Fibroblast of peridontal ligament (primary cell): ENCODE measurements around the gene RBP2.

Experiments
- DNase-seq: peaks from one replicate; pipeline ENCODE4 v3.0.0-alpha.2; 2010; ENCODE audit errors: extremely low read depth

RBP2 gene

DNA sequence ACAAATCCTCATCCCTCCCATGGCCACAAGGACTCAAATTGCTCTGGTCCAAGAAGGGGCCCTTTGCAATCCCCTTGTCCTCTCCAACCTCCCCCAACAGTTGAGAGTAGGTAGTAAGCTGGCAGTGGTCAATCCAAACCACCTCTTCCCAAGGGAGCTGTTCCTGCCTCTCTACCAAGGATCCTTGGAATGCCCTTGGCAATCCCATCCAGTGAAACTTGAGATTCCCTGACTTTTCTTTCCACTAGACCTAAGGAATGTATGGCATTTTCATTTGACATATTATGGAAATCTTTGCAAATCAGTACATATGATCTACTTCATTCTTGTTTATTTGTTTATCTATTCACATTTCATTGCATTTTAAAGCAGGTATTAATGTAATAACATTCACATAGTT lies 4.8 kb upstream of the RBP2 start:
- DNase-seq: peak; percentile 27

DNA sequence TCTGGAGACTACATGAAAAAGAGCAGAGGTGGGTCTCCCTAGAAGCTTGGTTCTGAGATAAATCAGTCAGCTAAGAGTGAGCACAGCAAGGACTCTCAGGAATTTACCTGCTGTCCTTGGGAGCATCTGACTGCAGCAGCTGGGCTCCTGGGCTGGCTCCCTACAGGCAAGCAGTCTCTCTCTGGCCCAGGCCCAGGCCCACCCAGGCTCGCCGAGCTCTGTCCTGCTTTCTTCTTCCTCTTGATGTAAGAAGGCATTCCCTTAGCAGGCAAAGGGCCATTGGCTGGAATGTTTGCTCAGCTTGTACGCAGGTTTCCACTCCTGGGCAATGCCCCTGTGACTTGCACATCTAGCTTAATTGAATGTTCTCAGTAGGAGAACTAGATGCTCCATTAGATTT lies 4.3 kb upstream of the RBP2 start:
- DNase-seq: no peak

DNA sequence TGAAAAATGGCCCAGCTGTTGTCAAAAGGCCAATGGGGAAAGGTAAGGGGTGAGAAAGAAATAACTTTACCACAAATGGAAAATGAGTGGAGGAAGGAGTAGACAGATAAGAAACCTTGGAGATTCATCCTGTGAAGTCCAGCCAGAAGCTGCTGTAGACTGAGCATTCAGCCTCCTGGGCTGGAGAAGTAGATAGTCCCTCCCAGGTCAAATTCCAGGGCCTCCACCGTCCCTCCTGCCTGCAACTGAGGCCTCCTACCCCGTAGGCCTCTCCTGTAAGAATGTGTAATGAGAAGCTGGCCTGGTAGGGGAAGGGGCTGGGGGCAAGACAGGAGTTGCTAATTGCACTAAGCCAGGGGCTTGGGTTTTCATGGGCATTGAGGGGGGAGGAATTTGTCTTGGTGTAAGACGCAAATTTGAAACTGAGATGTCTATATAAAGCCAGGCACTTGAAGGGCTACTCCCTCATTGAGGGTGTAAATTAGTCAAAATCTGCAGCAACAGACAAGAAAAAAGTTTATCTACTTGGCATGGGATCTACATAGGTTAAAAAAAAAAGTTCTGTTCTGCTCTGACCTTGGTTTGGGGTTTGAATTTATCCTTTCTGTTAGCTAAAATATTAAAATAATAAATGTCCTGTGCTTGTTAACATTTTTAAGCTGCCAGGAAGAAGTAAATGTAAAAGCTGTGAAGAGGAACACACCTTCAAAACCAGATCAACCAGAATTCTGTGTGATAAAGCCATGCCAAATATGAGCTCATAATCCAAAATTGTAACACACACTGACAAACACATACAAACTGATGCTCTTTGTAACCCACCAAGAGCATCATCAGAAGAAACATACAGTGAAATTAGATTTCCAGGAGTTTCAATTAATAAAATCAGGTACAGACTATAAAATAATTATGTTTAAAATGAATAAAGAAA lies 1.7 kb upstream of the RBP2 start:
- no peak for DNase-seq

DNA sequence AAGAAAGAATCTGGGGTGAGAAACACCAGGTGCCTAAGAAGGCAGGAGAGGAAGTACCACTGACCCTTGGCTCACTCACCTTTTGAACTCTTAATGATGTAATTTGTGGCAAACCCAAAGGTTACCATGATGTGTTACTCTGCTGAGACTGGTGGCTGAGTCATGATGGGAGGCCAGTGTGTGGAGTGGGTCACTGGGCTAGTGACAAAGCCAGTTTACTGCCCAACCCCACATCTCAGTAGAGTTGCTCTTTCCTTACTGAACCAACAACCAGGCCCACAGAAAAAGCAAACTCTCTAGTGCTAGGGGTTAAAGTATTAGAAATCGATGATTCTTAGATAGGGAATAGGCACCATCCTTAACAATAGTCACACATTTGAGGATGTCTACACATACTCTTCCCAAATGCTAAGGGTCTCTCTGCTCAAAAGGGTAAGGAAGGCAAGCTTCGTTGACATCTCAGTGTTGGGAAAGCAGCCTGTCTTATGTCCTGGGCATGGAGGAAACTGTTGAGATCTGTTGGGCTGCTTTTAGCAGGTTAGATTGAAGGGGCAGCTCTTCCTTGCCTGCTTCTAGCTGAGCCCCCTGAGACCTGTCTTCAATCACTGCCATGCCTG lies 3.1 kb downstream of the RBP2 start:
- DNase-seq: no peak

DNA sequence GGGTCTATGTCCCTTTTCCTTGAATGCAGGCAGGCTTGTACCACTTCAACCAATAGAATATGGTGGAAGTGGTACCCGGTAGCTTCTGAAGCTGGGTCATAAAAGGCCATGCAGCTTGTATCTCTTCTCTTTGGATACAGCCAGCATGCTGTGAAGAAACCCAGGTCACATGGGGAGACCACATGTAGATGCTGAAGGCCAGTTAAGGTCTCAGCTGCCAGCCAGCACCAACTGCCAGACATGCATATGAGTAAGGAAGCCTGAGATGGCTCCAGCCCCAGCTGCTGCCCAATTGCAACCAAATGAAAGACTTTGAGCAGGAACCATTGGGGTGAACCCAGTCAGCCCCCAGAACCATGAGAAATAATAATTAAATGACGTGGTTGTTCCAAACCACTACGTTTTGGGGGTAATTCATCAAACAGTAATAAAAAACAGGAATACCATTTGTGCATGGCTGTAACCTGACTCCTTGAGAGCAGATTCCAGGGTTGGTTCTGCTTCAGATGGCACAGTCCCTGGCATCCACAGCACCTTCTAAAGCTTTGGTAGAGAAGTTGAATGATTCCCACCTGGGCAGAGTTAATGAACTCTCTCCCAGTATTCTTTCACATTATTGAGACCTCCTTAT lies 3.8 kb downstream of the RBP2 start:
- no peak for DNase-seq

DNA sequence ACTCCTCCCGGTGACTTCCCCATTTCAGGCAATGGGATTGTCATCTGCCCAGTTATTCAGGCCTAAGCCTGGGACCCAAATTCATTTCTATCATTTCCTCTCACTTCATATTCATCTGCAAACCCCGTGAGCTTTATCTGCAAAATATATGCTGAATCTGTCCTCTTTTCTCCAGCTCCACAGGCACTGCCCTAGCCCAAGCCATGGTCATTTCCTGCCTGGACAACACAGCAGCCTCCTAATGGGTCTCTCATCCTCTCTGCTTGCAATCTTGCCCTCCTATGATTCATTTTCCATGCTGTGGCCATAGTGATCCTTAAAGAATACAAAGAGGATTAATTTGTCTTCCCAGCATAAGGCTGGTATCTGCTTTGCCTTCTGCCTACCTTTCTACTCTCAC lies 6.1 kb downstream of the RBP2 start:
- DNase-seq: no peak

DNA sequence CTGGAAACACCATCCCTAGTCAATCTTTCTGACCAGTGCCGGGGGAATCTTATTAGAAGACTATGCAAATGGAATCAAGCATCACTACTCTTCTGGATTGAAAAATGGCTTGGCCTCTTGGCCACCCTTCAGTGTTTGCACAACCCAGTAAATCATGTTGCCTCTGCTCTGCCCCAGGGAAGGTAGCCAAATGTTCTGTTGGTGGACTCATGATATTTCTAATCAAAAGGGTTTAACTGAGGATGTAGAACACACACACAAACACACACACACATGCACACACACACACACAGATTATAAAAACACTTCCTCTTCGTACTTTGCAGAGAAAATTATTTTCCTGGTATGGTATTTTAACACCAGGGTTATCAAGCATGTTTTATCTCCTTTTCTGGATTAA lies 7.9 kb downstream of the RBP2 start:
- DNase-seq: no peak

DNA sequence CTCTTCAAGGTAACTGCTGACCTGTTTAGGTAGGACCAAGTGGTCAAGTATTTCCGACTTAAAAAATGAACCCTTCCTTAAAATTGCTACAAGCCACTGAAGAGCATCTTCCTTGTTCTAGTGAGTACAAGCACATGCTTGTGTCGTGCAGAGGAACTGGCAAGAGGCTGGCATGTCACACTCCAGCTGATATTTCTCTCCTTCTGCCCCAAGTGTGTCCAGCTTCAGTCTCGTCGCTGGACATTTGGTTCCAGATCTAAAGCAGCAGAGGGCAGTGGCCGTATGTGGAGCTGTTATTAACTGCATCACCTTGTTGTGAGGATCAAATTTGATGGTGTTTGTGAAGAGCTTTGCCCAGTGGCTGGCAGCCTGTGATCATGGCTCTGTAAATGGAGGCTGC lies 10.0 kb downstream of the RBP2 start:
- DNase-seq: no peak

DNA sequence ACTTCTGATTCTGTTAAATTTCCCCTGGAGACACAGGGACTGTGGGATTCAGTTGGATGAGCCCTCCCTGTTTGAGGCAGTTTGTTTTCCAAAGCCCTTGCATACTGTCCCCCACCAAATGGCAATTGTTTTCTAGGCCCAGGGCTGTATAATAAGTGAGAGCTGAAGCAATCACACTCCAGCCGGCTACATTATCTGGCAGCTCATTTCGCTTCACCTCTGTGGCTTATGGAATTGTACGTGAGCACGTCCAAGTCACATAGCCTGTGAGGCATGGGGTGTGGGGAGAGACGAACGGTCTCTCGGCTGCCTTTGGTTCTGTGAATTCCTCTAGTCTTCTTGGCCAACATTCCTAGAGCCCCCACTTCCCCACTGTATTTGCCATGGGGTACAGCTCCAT lies 10.7 kb downstream of the RBP2 start:
- DNase-seq: no peak

DNA sequence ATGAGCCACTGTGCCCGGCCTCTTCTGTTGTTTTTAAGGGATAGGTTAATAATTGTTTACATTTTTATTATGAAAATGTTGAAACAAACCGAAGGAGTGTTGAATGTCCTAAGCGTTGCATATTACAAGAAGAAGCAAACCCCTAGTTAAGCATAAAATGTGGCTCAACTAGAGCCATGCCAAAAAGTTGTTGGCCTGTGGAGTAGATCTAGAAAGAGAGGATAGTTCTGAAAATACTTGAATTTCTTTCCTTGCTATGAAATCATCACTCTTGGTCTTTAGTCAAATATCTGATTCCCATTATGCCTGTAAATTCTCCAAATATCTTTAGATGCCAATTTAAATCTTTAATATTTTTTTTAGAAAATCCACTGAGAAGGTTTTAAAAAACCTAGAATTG lies 12.8 kb downstream of the RBP2 start:
- DNase-seq: no peak

DNA sequence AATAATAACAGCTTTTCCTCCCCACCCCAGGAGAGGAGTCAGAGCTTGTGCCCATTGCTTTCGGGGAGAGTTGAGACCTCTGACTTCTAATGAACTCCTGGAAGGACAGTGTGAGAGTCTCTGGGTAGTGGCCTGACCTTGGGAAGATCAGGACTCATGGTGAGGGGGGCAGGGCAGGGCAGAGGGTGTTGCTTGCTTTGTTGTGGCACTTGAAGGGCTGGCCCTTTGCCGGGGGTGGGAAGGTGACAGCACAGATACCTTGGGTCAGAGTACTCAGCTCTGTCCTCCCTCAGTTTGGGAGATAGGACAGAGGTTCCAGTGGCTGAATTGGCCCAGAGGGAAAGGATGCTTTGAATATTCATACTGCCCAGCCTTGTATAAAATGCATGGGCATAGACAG lies 15.8 kb downstream of the RBP2 start:
- no peak for DNase-seq

DNA sequence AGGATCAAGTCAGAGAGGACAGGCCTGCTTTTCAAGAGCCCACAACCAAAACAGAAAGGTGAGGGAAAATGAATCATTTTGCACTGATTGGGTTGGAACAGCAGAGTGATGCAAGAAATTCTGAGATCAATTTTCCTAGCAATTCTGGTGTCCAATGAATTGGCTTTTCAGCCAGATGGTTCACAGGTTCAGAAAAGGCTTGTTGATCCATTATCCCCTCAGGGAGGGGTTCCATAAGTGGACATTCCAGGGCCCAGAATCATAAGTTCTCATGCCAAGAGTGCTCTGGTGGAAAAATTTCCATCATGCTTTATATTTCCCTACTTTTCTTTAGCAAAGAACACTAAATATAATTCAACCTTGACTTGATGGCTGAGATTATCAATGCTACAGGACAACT lies 16.2 kb downstream of the RBP2 start:
- DNase-seq: peak; percentile 2

DNA sequence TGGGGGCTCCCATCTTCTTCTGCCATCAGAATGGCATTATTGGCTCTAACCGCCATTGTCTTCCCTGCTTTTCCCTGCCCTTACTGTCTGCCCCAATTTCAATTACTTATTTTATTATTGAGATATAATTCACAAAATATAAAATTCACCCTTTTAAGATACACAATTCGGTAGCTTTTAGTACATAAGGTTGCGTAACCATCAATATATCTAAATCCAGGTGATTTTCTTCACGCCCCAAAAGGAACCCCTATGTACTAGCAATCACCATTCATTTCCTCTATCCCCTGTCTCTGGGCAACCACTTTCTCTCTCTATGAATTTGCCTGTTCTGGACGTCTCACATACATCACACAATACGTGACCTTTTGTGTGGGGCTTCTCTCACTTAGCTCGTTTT lies 18.0 kb downstream of the RBP2 start:
- no peak for DNase-seq

DNA sequence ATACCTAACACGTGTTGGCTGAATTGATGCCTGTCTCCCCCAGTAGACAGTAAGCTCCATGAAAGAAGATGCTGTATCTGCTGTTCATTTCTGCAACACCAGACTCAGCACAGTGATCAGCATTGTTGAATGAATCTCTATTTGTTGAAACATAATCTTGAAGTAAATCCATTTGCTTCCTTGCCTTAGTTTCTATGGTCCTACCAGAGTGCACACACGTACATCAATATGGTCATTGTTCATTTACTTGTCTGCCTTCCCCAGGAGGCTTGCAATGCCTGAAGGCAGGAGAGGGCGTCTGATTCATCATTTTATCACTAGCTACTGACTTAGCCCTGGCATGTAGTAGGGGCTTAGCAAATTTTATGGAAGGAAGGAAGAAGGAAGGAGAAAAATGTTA lies 19.2 kb downstream of the RBP2 start:
- no peak for DNase-seq

DNA sequence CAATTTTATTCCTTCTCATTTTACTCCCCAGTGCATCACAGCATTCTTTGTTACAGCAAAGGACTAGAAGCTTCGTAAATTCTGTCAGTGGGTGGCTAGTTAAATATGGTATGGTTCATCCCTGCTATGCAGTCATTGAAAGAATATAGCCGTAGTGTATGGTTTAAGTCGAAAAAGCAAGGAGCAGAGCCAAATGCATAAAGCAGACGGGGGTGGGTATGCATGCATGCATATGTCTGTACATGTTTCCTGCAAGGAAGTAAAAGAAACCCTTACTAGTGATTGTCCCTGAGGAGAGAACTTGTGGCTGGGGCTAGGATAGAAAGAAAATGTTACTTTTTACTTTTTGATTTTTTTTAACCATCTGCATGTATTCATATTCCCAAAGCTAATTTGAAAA lies 19.9 kb downstream of the RBP2 start:
- DNase-seq: no peak

DNA sequence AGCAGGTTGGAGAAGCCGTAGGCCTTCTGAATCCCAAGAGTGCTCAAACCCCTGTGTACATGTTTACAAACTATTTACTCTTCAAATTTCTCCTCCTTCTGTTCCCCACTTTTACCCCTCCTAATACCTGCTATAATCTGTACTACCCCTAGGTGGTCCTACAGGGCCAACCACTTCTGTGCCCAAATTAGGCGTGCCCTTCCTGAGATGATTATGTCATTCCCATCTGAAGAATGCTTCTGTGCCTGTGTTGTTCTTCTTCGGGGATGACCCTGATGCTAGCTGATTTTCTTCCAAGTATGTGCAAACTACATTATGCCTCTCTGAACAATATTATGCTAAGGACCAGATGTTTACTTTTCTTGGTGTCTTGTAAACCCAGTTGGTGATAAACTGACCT lies 20.5 kb downstream of the RBP2 start:
- DNase-seq: no peak

DNA sequence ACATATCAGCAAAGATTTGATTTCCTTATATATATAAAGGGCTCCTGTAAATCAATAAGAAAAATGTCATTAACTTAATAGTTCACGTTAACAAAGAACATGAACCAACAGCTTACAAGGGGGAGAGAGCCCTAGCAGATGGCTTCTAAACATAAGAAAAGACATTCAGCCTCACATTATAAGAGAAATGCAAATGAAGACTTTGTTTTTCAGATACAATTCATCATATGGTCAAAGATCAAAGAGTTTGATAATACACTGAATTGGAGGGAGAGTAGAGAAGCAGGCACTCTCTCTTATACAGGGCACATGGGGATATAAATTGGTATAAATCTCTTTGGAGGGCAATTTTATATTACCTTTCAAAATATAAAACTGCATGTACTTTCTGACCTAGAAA lies 21.1 kb downstream of the RBP2 start:
- no peak for DNase-seq

DNA sequence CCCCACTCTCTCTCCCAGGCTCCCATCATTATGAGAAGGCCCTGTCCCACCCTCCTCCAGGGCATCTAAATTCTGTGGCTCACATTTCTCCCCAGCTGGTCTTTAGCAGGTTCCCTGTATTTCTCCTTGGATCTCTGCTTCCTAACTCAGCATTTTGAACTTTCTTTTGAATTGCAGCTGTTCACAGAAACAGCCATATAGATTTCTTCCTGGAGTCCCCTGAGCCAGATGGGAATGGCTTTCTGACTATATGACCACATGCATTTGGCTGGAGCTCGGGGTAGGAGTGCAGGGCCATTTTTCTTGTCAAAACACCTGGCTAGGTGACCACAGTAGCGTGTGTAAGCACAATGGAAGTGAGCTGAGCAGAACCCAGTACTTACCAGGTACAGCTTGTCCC lies 22.0 kb downstream of the RBP2 start:
- no peak for DNase-seq

DNA sequence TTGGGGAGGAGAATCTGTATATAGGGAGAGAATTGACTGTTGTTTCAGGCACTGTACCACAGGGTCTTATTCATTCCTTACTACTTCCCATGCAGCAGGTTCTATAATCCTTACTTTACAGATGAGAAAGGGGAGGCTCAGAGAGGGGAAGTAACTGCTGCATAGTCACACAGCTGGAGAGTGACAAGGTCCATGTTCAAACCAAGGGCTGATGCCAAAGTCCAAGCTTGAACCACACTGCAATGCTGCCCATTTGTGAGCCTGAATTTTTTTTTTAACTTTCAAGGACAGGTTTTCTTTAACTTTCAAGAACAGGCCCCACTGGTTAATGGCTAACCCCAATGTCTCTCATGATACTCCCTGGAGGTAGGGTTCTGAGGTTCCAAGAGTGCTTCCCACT lies 26.2 kb downstream of the RBP2 start:
- DNase-seq: no peak

DNA sequence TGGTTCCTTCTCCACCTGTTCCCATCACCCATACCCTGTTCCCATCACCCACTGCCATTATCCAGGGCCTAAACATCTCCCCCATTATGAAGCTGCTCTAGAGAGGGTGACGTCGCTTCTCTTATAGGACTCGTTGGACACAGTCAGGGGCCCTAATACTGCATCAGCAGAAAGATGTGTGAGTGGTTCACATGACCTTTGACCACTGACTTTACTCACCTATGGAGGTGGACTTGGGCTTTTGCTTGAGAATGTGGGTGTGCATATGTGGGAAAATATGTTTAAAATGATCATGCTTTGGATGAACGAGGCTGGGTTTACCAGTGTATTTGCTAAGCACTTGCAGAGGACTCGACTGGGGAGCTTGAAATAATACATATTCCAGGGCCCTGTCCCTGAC lies 26.8 kb downstream of the RBP2 start:
- no peak for DNase-seq

DNA sequence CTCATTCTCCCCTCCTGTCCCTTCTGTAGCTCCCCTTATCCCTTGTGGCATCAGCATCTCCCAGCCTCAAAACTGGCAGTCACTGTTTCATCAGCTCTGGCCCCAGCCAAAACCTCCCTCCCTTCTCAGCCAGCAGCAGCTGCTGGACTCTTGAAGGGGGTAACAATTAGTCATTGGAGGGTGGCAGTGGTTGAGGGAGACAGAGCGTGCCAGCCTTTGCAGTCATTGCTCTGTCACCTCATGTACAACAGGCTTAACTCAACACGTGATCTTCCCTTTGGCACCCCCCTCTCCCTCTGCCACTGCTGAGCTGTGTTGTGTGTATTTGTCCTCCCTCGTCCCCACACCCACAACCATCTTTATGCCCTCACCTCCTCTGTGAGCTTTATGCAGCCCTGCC lies 28.2 kb downstream of the RBP2 start:
- DNase-seq: no peak

DNA sequence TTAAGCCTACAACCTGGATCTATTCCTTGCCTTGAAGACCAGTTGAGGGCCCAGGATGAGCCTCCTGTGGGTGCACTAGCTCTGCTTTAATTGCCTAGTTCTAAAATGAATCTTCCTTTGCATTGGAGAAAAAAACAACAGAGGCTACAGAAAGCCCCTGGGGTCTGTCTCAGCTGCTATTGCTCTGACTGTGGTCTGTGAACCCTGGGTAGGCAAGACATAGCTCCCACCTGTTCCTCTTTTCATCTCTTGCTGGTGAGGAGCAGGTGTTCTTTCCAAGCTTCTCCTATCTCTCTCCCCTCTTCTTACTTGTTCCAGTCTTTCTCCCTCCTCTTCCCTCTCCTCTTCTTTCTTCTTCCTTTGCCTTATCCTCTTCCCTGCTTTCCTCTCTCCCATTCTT lies 28.8 kb downstream of the RBP2 start:
- no peak for DNase-seq

DNA sequence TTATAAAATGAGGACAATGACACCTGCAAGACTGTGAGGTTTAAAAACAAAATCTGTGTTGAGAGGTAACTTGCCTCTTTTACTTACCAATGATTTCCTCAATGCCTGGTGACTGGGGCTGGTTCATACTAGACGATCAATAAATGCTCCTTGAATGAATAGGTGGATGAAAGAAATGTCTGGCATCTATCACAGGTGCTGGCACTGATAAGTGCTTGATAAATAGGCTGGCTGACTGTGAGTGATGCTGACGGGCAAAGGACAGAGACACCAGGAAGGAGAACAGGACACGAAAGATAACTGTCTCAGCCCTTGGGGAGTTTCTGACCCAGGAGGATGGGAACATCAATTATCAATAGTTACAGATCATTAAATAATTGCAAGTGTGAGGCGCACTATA lies 31.9 kb downstream of the RBP2 start:
- no peak for DNase-seq
